GM12875 (cell line): ENCODE data around the gene CYP11A1.

ENCODE experiments used
- H3K4me3 ChIP-seq: one replicate; pipeline ENCODE4 v1.5.1; 2011; ENCODE audit warnings: low read depth, low read length, control low read depth
- TF ChIP-seq, protein P1 (sequence below): IDR thresholded peaks from 2 replicates; pipeline ENCODE4 v1.5.1; 2011; ENCODE audit warnings: low read depth, mild to moderate bottlenecking, control low read depth, inconsistent platforms, low read length, moderate library complexity, borderline replicate concordance; ENCODE audit not compliant: insufficient read depth

Gene CYP11A1

DNA sequence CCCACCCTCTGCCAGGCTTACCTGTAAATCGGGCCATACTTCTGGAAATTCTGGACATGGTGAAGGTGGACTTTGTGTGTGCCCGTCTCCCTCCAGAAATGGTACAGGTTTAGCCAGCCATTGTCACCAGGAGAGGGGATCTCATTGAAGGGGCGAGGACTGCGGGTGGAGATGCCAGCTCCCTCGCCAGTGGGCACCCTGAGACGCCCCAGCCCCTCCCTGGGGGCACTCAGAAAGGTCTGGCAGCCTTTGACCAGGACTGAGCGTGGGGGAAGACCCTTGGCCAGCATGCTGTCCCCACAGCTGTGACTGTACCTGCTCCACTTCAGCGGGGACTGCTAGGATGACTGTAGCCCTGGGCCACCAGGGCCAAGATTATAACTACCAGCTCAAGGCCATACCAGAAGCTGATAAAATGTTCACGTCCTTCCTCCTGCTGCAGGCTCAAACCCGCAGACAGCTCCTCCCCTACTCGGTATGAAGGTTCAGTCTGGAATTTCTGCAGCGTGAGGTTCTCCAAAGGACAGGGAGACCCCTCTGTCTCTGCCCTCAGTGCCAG is at the start of gene CYP11A1:
TSS of gene CYP11A1 (minus strand) at position 351 of the 559 bp plus-strand sequence. CDS start at position 290, 61 bp downstream.
- no peak within 1 kb of the TSS for H3K4me3 ChIP-seq
- TF ChIP-seq, protein P1, sequence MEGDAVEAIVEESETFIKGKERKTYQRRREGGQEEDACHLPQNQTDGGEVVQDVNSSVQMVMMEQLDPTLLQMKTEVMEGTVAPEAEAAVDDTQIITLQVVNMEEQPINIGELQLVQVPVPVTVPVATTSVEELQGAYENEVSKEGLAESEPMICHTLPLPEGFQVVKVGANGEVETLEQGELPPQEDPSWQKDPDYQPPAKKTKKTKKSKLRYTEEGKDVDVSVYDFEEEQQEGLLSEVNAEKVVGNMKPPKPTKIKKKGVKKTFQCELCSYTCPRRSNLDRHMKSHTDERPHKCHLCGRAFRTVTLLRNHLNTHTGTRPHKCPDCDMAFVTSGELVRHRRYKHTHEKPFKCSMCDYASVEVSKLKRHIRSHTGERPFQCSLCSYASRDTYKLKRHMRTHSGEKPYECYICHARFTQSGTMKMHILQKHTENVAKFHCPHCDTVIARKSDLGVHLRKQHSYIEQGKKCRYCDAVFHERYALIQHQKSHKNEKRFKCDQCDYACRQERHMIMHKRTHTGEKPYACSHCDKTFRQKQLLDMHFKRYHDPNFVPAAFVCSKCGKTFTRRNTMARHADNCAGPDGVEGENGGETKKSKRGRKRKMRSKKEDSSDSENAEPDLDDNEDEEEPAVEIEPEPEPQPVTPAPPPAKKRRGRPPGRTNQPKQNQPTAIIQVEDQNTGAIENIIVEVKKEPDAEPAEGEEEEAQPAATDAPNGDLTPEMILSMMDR: no peak

DNA sequence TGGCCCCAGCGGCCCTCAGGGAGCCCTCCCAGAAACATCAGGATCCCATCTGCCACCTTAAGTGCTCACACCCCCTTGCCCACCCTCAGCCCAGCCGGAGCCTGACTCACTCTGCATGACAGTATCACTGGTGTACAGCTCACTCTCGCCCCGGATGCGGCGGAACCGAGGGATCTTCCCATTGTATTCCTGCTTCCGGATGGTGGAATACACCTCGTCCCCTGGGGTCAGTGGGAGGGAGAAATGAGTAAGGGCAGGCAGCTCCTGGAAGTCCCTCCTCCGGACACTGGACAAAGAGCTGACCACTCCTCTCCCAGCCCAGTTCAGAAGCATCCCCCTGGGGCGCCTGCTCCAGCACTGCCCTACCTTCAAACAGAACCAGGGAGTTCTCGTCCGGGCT is 49.8 kb upstream of the CYP11A1 start:
- H3K4me3 ChIP-seq: no peak overlapping the region
- TF ChIP-seq, protein P1: no peak

DNA sequence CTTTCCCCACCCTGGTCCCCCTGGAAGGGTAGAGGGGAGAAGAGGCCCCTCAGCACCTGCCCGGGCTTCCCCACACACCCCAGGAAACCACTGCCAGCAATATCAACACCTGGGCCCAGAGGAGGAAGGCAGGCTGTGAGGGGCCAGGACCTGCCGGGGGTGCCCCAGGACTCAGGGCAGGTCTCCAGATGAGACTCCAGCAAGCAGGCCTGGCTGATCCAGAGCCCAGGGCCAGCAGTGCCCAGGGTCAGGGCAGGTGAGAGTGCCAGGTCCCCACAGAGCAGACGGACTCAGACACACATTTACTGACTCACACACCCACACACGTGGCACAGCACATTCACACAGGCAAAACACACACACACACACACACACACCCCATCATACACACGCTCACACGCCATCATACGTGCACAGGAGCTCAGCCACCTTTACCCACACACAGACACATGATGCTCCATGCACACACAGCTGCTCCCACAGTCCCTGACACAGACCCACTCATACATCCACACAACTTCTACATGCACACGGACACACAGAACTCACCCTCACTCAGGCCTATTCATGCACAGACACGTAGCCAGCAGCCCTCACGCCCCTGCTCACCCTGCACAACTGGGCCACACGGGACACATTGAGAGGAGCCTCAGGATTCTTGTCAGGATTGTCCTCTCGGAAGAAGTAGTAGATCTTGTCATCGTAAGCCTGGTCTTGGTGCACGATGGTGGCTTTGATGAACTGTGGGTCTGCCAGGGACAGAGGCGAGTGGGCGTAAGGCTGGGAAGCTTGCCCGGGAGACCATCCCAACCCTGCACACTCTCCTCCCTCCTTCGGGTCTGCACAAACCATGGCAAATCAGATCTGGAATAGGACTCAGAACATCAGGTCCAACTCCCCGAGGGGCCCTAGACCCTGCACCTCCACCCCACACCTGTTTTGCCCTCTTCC is 48.8 kb upstream of the CYP11A1 start:
- no peak overlapping the region for H3K4me3 ChIP-seq
- TF ChIP-seq, protein P1: no peak

DNA sequence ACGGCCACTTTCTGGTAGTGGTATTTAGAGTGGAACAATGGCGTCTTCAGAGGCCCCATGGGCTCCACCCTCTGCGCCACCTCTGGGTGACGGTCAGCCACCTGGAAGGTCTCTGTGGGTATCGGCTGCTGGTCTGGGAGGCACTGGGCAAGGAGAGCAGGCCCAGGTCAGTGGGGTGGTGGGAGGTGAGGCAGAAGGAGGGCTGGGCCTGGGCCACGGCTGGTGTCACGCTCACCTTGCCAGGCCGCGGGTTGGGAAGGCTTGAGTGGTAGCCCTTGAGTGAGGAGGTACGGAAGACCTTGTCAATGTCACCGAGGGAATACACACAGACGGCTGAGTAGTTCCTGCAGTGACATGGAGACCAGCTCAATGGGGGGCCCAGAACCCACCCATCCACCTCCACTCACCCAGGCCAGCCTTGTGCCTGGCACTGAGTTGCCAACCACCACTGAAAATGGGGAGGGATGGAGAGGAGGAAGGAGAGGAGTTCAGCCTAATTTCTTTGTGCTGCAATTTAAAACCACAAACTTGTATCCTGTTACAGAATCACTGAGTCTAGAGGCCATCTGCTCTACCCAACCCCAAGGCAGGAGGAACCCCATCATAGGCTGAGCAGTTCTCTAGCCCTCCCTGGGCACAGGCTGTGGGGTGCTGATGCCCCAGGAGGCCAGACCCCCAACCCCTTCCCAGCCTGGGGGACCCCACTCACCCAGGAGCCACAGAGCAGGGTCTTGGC is 47.3 kb upstream of the CYP11A1 start:
- H3K4me3 ChIP-seq: no peak overlapping the region

DNA sequence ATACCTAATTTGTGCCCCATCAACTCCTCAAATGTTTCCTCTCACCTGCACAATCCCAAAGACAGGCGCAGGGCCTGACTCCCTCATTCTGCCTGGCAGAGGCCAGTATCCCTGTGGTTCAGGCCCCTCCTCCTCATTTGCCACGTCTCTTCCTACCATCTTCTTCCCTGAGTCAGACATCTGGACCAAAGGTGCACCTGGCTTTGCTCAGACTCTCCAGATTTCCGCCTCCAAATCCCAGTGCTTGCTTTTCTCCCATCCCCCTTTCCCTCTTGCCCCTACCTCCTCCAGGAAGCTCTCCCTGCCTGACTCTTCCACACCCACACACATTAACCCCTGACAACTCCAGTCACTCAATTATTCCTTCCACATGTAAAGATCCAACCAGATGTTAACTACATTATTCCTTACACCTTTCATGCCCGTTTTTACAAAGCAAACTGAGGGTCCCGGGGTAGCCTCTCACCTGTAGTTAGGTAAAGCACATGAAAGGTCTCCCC is 46.7 kb upstream of the CYP11A1 start:
- no peak overlapping the region for H3K4me3 ChIP-seq
- TF ChIP-seq, protein P1: no peak

More for the DNA sequence above, 47.3 kb upstream of the CYP11A1 start:
- TF ChIP-seq, protein P1: no peak

DNA sequence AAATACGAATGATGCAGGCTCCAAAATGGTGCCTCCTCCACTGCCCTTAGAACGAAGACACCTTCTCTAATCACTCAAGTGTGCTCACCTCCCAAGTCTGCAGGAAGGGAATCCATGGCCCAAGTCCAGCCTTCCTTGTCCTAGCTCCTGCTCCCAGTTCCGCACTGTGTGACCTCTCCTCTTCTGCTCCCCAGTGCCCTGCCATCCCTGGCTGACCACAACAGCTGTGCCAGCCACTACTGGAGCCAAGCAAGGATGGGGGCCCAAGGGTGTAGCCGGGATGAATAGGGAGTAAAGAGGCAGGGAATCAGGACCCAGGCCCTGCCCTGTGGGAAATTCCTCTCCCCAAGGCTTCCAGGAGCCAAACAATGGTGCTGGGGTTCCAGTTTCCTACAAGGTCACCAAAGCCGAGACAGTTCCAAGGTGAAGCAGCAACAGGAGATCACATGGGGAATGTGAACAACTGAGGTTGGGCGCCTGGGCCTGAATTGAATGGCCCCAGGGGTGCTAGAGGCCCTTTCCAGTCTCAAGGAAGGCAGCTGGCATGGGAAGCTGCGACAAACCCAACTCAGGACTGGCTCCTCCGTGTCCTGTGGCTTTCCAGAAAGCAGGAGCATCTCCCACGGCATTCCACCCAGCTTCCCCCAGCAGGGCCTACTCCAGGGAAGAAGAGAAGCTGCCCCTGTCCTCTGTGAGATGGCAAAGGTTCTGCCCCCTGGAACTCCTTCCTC is 46.1 kb upstream of the CYP11A1 start:
- TF ChIP-seq, protein P1: no peak
- H3K4me3 ChIP-seq: no peak overlapping the region
